IMR-90 (cell line): ENCODE results near the gene C16orf90. TPM values are rescaled to one million over a fixed set of nuclear protein-coding genes. Genes with fewer than 3 reads are reported as not detected.

Experiments used
- ATAC-seq: fragments of 200-7000 bp; cut with Tn5 transposase; 2 replicates; pipeline ENCODE4 v1.9.1; 2020; ENCODE audit warnings: low read depth, mild to moderate bottlenecking, moderate library complexity
- BruUV-seq: library from RNA; stranded (reverse); fragments of 400-500 nt; replicated peaks from 2 replicates; lab custom pipeline; 2021; lab: Mats Ljungman, UMichigan
- CTCF ChIA-PET: fragments of 300-600 bp; formaldehyde crosslinking; extraction: SDS; loops from one replicate; lab custom pipeline; 2021; ENCODE audit warnings: antibody characterized with exemption; lab: Yijun Ruan, JAX
- POLR2A ChIA-PET: fragments of 300-600 bp; sonication (Branson Sonifier 250); formaldehyde crosslinking; loops from one replicate; lab custom pipeline; 2022; ENCODE audit warnings: antibody characterized with exemption; ENCODE audit not compliant: unreplicated experiment; lab: Charles Lee
- DNase-seq: peaks from one replicate; pipeline ENCODE4 v3.0.0; 2013
- H2AFZ ChIP-seq: replicated peaks from 2 replicates; pipeline ENCODE3; 2013; ENCODE audit warnings: low read length, mild to moderate bottlenecking; ENCODE audit not compliant: poor library complexity
- H2AK5ac ChIP-seq: 2 replicates; pipeline ENCODE4 v1.6.1; 2013; ENCODE audit warnings: low read depth, low read length, inconsistent platforms
- H2AK9ac ChIP-seq: replicated peaks from 2 replicates; pipeline ENCODE3; 2013; ENCODE audit warnings: mild to moderate bottlenecking, low read depth, low read length, moderate library complexity; ENCODE audit not compliant: poor library complexity
- H2BK120ac ChIP-seq: 2 replicates; pipeline ENCODE4 v1.6.1; 2013; ENCODE audit warnings: low read depth, low read length, inconsistent platforms
- H2BK15ac ChIP-seq: 3 replicates; pipeline ENCODE4 v1.6.1; 2013; ENCODE audit warnings: low read depth, low read length, inconsistent platforms
- H2BK20ac ChIP-seq: 2 replicates; pipeline ENCODE4 v1.6.1; 2013; ENCODE audit warnings: low read depth, mild to moderate bottlenecking, inconsistent platforms, low read length, moderate library complexity
- H2BK5ac ChIP-seq: 2 replicates; pipeline ENCODE4 v1.6.1; 2013; ENCODE audit warnings: mild to moderate bottlenecking, low read depth, low read length, inconsistent platforms; ENCODE audit not compliant: poor library complexity, severe bottlenecking
- H3K14ac ChIP-seq: replicated peaks from 2 replicates; pipeline ENCODE4 v1.6.1; 2013; ENCODE audit warnings: low read depth, low read length, inconsistent platforms
- H3K18ac ChIP-seq: 2 replicates; pipeline ENCODE4 v1.6.1; 2013; ENCODE audit warnings: low read depth, low read length, control low read depth
- H3K23ac ChIP-seq: 2 replicates; pipeline ENCODE4 v1.6.1; 2013; ENCODE audit warnings: low read depth, low read length, inconsistent platforms
- H3K27ac ChIP-seq: 2 replicates; pipeline ENCODE4 v1.5.1; 2013; ENCODE audit warnings: mild to moderate bottlenecking, control low read depth, low read length; ENCODE audit not compliant: insufficient read depth
- H3K27me3 ChIP-seq: 2 replicates; pipeline ENCODE4 v1.6.1; 2013; ENCODE audit warnings: low read length; ENCODE audit not compliant: control insufficient read depth, insufficient read depth
- H3K36me3 ChIP-seq: 2 replicates; pipeline ENCODE4 v1.6.1; 2013; ENCODE audit warnings: low read length, mixed read lengths; ENCODE audit not compliant: control insufficient read depth, insufficient read depth
- H3K4ac ChIP-seq: 2 replicates; pipeline ENCODE4 v1.6.1; 2013; ENCODE audit warnings: low read depth, low read length, inconsistent platforms
- H3K4me1 ChIP-seq: 2 replicates; pipeline ENCODE4 v1.6.1; 2013; ENCODE audit warnings: low read length, mixed read lengths; ENCODE audit not compliant: control insufficient read depth, insufficient read depth
- H3K4me2 ChIP-seq: 2 replicates; pipeline ENCODE4 v1.6.1; 2013; ENCODE audit warnings: low read depth, mild to moderate bottlenecking, control low read depth, low read length, moderate library complexity
- H3K4me3 ChIP-seq: 2 replicates; pipeline ENCODE4 v1.5.1; 2013; ENCODE audit warnings: low read depth, mild to moderate bottlenecking, control low read depth, low read length, moderate library complexity; ENCODE audit not compliant: insufficient read depth
- H3K56ac ChIP-seq: 2 replicates; pipeline ENCODE4 v1.6.1; 2013; ENCODE audit warnings: low read length, inconsistent platforms; ENCODE audit not compliant: insufficient read depth; ENCODE audit errors: extremely low read depth
- H3K79me1 ChIP-seq, 2 experiments: 2 replicates each; pipeline ENCODE4 v1.6.1; 2013; ENCODE audit warnings: low read length in 2 of 2, inconsistent platforms in 1 of 2, low read depth in 1 of 2
- H3K9ac ChIP-seq: 2 replicates; pipeline ENCODE4 v1.6.1; 2013; ENCODE audit warnings: low read depth, low read length, control low read depth
- H3K9me1 ChIP-seq: 2 replicates; pipeline ENCODE4 v1.6.1; 2013; ENCODE audit warnings: low read length, inconsistent platforms; ENCODE audit not compliant: insufficient read depth
- H3K9me3 ChIP-seq: 2 replicates; pipeline ENCODE4 v1.6.1; 2013; ENCODE audit warnings: low read length; ENCODE audit not compliant: control insufficient read depth, insufficient read depth
- H4K20me1 ChIP-seq: 2 replicates; pipeline ENCODE4 v1.6.1; 2013; ENCODE audit warnings: low read length, inconsistent platforms; ENCODE audit not compliant: insufficient read depth
- H4K5ac ChIP-seq: 2 replicates; pipeline ENCODE4 v1.6.1; 2013; ENCODE audit warnings: mild to moderate bottlenecking, low read depth, low read length, control low read depth
- H4K8ac ChIP-seq, 2 experiments: 2 replicates each; pipeline ENCODE4 v1.6.1; 2013; ENCODE audit warnings: low read depth in 2 of 2, low read length in 2 of 2, control low read depth in 1 of 2, inconsistent platforms in 1 of 2
- H4K91ac ChIP-seq: 2 replicates; pipeline ENCODE4 v1.6.1; 2013; ENCODE audit warnings: low read depth, low read length, inconsistent platforms; ENCODE audit not compliant: insufficient read depth
- BHLHE40 ChIP-seq: fragments of 150-350 bp; IDR thresholded peaks from 2 replicates; pipeline ENCODE4 v1.6.1; 2016; ENCODE audit warnings: mild to moderate bottlenecking, low read depth, low read length
- CTCF ChIP-seq: conservative IDR thresholded peaks from 2 replicates; pipeline ENCODE4 v1.5.1; 2012; ENCODE audit warnings: mild to moderate bottlenecking, low read depth, low read length, improper control_type of control experiment
- FOS ChIP-seq: fragments of 150-350 bp; IDR thresholded peaks from 2 replicates; pipeline ENCODE4 v1.6.1; 2016; ENCODE audit warnings: low read depth, low read length
- MXI1 ChIP-seq: IDR thresholded peaks from 2 replicates; pipeline ENCODE4 v1.6.1; 2012; ENCODE audit warnings: low read depth, mild to moderate bottlenecking, low read length, moderate library complexity, borderline replicate concordance
- NFE2L2 ChIP-seq: fragments of 150-350 bp; IDR thresholded peaks from 2 replicates; pipeline ENCODE4 v1.6.1; 2016; ENCODE audit warnings: low read depth, mild to moderate bottlenecking, low read length
- POLR2A ChIP-seq: IDR thresholded peaks from 2 replicates; pipeline ENCODE4 v1.6.1; 2012; ENCODE audit warnings: mild to moderate bottlenecking, low read depth, low read length
- RAD21 ChIP-seq: IDR thresholded peaks from 2 replicates; pipeline ENCODE4 v1.6.1; 2012; ENCODE audit warnings: low read length, improper control_type of control experiment
- RFX5 ChIP-seq: IDR thresholded peaks from 2 replicates; pipeline ENCODE4 v1.8.0; 2012; ENCODE audit warnings: low read depth, mild to moderate bottlenecking, low read length, moderate library complexity
- USF2 ChIP-seq: fragments of 150-350 bp; IDR thresholded peaks from 2 replicates; pipeline ENCODE4 v1.6.1; 2017; ENCODE audit warnings: mild to moderate bottlenecking, antibody characterized with exemption, low read length, low read depth
- WGBS, 2 experiments: methylation state at CpG; one replicate each; pipeline versions ENCODE4 v1.1.5 to v1.1.7; 2013; ENCODE audit warnings: missing lambda C conversion rate in 2 of 2; ENCODE audit not compliant: insufficient read length in 1 of 2; ENCODE audit errors: extremely low coverage in 2 of 2; 5-methylcytosine and 5-hydroxymethylcytosine counted together
- dilution Hi-C: fragments of 300-500 bp; cut with HindIII; formaldehyde crosslinking; loops from one replicate; pipeline ENCODE4 v1.14.3; 2018; ENCODE audit warnings: low sequenced_read_pairs; ENCODE audit not compliant: unreplicated experiment
- in situ Hi-C: fragments of 300-500 bp; cut with MboI; formaldehyde crosslinking; loops from 3 replicates; pipeline ENCODE4 v1.14.3; 2019; ENCODE audit warnings: low sequenced_read_pairs, inconsistent platforms, mixed read lengths
- intact Hi-C: fragments of 100-400 bp; cut with micrococcal nuclease; formaldehyde crosslinking; loops from 2 replicates; pipeline ENCODE4 v1.10.0; 2022
- polyA plus RNA-seq, 3 experiments: library from polyadenylated mRNA; depleted of rRNA; stranded (reverse); fragments of >200 nt; gene quantifications; 2 replicates each; pipeline ENCODE4 v1.2.3, GENCODE V29; 2012; ENCODE audit warnings: low replicate concordance in 1 of 3
- total RNA-seq: library from RNA; depleted of rRNA; stranded (reverse); fragments of >200 nt; gene quantifications from 2 replicates; pipeline ENCODE4 v1.2.3, GENCODE V29; 2012

Gene C16orf90
- total and polyA plus RNA-seq, 2 of the 4 experiments (the other 2 are of a cell fraction): not detected

- Histone ChIP-seq H3K79me1 (peaks cover 21 to 88% of the 10 kb centered on the region in 2 experiments), H4K5ac (no peak overlapping the region), H2BK15ac (no peak overlapping the region), H3K36me3 (peaks cover 13% of the 10 kb centered on the region), H4K91ac (no peak overlapping the region), H4K8ac (no peak overlapping the region; a peak in 1 of 4 replicates), H2BK5ac (no peak overlapping the region), H3K9ac (no peak overlapping the region), H2AK5ac (no peak overlapping the region), H3K27ac (no peak overlapping the region), H3K14ac (no peak overlapping the region), H3K4ac (no peak overlapping the region), H3K4me1 (peaks cover 10% of the 10 kb centered on the region), H3K4me2 (no peak overlapping the region), H2BK120ac (no peak overlapping the region), H3K56ac (no peak overlapping the region), H2AFZ (no peak overlapping the region), H3K27me3 (no peaks in the 10 kb centered on the region), H2BK20ac (no peak overlapping the region), H4K20me1 (peaks cover 96% of the 10 kb centered on the region), H3K23ac (no peak overlapping the region), H3K4me3 (no peak overlapping the region), H2AK9ac (no peak overlapping the region), H3K9me1 (peaks cover 21% of the 10 kb centered on the region; the same call in 1 of the 2 replicates), H3K9me3 (no peaks in the 10 kb centered on the region), H3K18ac (no peak overlapping the region)
- CTCF ChIA-PET: no interaction called here
- intact Hi-C loops: no loop called here
- dilution Hi-C loops: no loop called here
- 58% methylated on average over 4 of the region's 15 CpGs; no CpG with 5 or more reads in 1 of the 2 experiments for WGBS, 2 experiments
- ATAC-seq (no peak), DNase-seq (no peak)
- TF ChIP-seq BHLHE40: no peak
- no peak for TF ChIP-seq FOS
- TF ChIP-seq USF2: no peak
- TF ChIP-seq RFX5: no peak
- TF ChIP-seq MXI1: no peak
- TF ChIP-seq NFE2L2: no peak
- TF ChIP-seq POLR2A: no peak
- TF ChIP-seq RAD21: no peak
- TF ChIP-seq CTCF: no peak
- in situ Hi-C loops: no loop called here
- BruUV-seq: no TSS peak
- POLR2A ChIA-PET: no interaction called here
Observed at GRCh38 chr16:3468501-3468900, 26.8 kb downstream of the C16orf90 start.
